ENCODE data around the gene TNFRSF13B. TPM values are rescaled to one million over a fixed set of nuclear protein-coding genes. Genes with fewer than 3 reads are reported as not detected.
"Not testable (repeated sequence)": the region's sequence is repeated elsewhere in the genome, so short reads cannot be mapped to it uniquely, and the experiment has no call there.

The TNFRSF13B gene
- total RNA-seq, 2 experiments from 2014 or later, result 7.5 to 19.3 TPM

GRCh38 chr17:16900288-16900882 lies 71.5 kb downstream of the TNFRSF13B start:
- POLR2A ChIA-PET, result no interaction called here
- intact Hi-C loops (cut with micrococcal nuclease; ENCODE audit: unreplicated experiment), result no loop called here
- Histone ChIP-seq H3K9me2 (ENCODE audit: insufficient read depth, low read length) (no peaks in the 10 kb centered on the region), H2AFZ (ENCODE audit: low read length) (no peak overlapping the region), H3K9me3 (ENCODE audit: low read length) (no peaks in the 10 kb centered on the region), H3K27ac (ENCODE audit: low read depth, low read length, poor library complexity, severe bottlenecking) (no peak overlapping the region), H3K79me2 (ENCODE audit: insufficient read depth, low read depth, low read length) (no peaks in the 10 kb centered on the region), H4K20me1 (ENCODE audit: insufficient read depth, low read length) (no peaks in the 10 kb centered on the region), H3K36me3 (ENCODE audit: insufficient read depth, low read length) (no peaks in the 10 kb centered on the region), H3K4me1 (ENCODE audit: insufficient read depth, low read length, poor library complexity, severe bottlenecking) (peaks cover 30% of the 10 kb centered on the region), H3K4me2 (ENCODE audit: low read length) (no peak overlapping the region), H3K4me3 (ENCODE audit: low read depth, low read length, poor library complexity, severe bottlenecking) (no peak overlapping the region)
- CTCF ChIA-PET (ENCODE audit: unreplicated experiment), result no interaction called here
- TF ChIP-seq CTCF (conservative IDR thresholded peaks at IDR 0.05; ENCODE audit: low read length), result no peak
- no peak for TF ChIP-seq EZH2phosphoT487 (IDR thresholded peaks at IDR 0.05; ENCODE audit: borderline replicate concordance, low read depth, low read length)
- no peak for DNase-seq (ENCODE audit: low spot score)
- BruUV-seq (replicated peaks), result no TSS peak

DNA sequence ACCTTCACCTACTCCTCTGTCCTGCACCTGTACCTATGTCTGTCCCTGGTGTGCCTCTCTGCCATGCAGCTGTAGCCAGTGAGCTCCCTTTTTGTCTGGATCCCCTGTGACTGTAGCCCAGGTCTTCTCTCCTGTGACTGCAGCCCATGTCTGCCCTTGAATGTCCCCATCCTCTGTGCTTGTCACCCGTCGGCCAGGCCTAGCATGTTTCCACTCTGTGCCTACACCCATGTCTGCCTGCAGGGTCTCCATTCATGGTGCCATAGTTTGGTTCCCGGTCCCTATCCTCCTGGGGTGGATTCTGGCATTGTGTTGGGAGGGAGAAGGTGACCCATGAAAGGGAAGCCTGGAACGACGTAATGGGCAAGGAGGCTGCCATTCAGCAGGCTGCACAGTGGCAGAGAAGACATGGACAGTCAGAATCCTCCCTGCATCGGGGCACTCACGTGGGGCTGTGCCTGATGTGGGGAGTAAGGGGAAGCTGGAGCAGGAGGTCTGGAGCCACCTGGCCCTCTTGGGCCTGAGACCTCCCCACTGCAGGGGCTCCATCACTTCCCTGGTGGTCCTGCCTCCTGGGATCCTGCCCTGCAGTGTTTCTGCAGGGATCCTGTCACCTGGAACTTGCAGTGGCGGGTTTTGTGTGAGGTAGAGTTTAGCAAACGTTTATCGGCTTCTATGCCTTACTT lies 74.6 kb downstream of the TNFRSF13B start:
- BruUV-seq (replicated peaks); H3K9me2 ChIP-seq (ENCODE audit: insufficient read depth, low read length); H3K36me3 ChIP-seq (ENCODE audit: insufficient read depth, low read length); H4K20me1 ChIP-seq (ENCODE audit: insufficient read depth, low read length); H3K27ac ChIP-seq (ENCODE audit: low read depth, low read length, poor library complexity, severe bottlenecking); DNase-seq (ENCODE audit: low spot score); H3K79me2 ChIP-seq (ENCODE audit: insufficient read depth, low read depth, low read length); H2AFZ ChIP-seq (ENCODE audit: low read length); H3K4me3 ChIP-seq (ENCODE audit: low read depth, low read length, poor library complexity, severe bottlenecking); H3K4me2 ChIP-seq (ENCODE audit: low read length); H3K9me3 ChIP-seq (ENCODE audit: low read length); intact Hi-C loops (cut with micrococcal nuclease; ENCODE audit: unreplicated experiment); CTCF ChIA-PET (ENCODE audit: unreplicated experiment): not testable (repeated sequence)
- POLR2A ChIA-PET, result interaction anchor here (0.7 kb wide), 1 partner anchor 14 kb away, joined by 3 read pairs; no protein-coding TSS in a partner anchor
- H3K4me1 ChIP-seq (ENCODE audit: insufficient read depth, low read length, poor library complexity, severe bottlenecking), result peaks cover 15% of the 10 kb centered on the region

DNA sequence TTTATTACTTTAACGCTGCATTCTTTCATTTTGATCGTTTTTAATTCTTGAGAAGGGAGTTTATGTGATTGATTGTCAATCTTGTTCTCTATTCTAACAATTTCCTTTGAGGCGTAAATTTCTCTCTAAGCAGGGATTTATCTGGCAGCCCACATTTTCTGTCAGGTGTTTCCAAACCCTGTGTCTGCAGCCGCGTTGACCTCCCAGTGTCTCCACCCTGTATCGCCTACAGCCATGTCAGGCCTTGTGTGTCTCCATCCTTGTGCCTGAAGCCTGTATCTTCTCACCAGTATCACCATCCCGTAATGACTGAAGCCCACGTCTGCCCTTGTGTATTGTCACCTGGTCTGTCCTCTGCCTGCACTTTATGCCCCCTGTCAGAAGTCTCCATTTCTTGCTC lies 75.7 kb downstream of the TNFRSF13B start:
- H2AFZ ChIP-seq (ENCODE audit: low read length); H3K4me2 ChIP-seq (ENCODE audit: low read length); H3K27ac ChIP-seq (ENCODE audit: low read depth, low read length, poor library complexity, severe bottlenecking); intact Hi-C loops (cut with micrococcal nuclease; ENCODE audit: unreplicated experiment); H4K20me1 ChIP-seq (ENCODE audit: insufficient read depth, low read length); H3K4me1 ChIP-seq (ENCODE audit: insufficient read depth, low read length, poor library complexity, severe bottlenecking); H3K36me3 ChIP-seq (ENCODE audit: insufficient read depth, low read length); H3K4me3 ChIP-seq (ENCODE audit: low read depth, low read length, poor library complexity, severe bottlenecking); POLR2A ChIA-PET; H3K9me2 ChIP-seq (ENCODE audit: insufficient read depth, low read length); H3K79me2 ChIP-seq (ENCODE audit: insufficient read depth, low read depth, low read length); CTCF ChIA-PET (ENCODE audit: unreplicated experiment); H3K9me3 ChIP-seq (ENCODE audit: low read length); BruUV-seq (replicated peaks); DNase-seq (ENCODE audit: low spot score): not testable (repeated sequence)

- H3K9me3 ChIP-seq (ENCODE audit: low read length); POLR2A ChIA-PET; H3K4me2 ChIP-seq (ENCODE audit: low read length); H3K27ac ChIP-seq (ENCODE audit: low read depth, low read length, poor library complexity, severe bottlenecking); H4K20me1 ChIP-seq (ENCODE audit: insufficient read depth, low read length); H3K36me3 ChIP-seq (ENCODE audit: insufficient read depth, low read length); H3K9me2 ChIP-seq (ENCODE audit: insufficient read depth, low read length); H3K4me1 ChIP-seq (ENCODE audit: insufficient read depth, low read length, poor library complexity, severe bottlenecking); intact Hi-C loops (cut with micrococcal nuclease; ENCODE audit: unreplicated experiment); BruUV-seq (replicated peaks); H3K4me3 ChIP-seq (ENCODE audit: low read depth, low read length, poor library complexity, severe bottlenecking); H3K79me2 ChIP-seq (ENCODE audit: insufficient read depth, low read depth, low read length); H2AFZ ChIP-seq (ENCODE audit: low read length); CTCF ChIA-PET (ENCODE audit: unreplicated experiment); DNase-seq (ENCODE audit: low spot score): not testable (repeated sequence)
Measured at GRCh38 chr17:16893527-16893926, 78.4 kb downstream of the TNFRSF13B start.

GRCh38 chr17:16892876-16893454 lies 79.0 kb downstream of the TNFRSF13B start:
- H3K36me3 ChIP-seq (ENCODE audit: insufficient read depth, low read length); H2AFZ ChIP-seq (ENCODE audit: low read length); H3K4me3 ChIP-seq (ENCODE audit: low read depth, low read length, poor library complexity, severe bottlenecking); H3K9me2 ChIP-seq (ENCODE audit: insufficient read depth, low read length); CTCF ChIA-PET (ENCODE audit: unreplicated experiment); BruUV-seq (replicated peaks); H4K20me1 ChIP-seq (ENCODE audit: insufficient read depth, low read length); intact Hi-C loops (cut with micrococcal nuclease; ENCODE audit: unreplicated experiment); H3K4me2 ChIP-seq (ENCODE audit: low read length); H3K9me3 ChIP-seq (ENCODE audit: low read length); POLR2A ChIA-PET; H3K4me1 ChIP-seq (ENCODE audit: insufficient read depth, low read length, poor library complexity, severe bottlenecking); DNase-seq (ENCODE audit: low spot score); H3K27ac ChIP-seq (ENCODE audit: low read depth, low read length, poor library complexity, severe bottlenecking); H3K79me2 ChIP-seq (ENCODE audit: insufficient read depth, low read depth, low read length): not testable (repeated sequence)

Measured in OCI-LY7 (cell line).